GM23338 (cell line): ENCODE measurements around the gene FOXL1.

Experiments
- EZH2phosphoT487 ChIP-seq: fragments of 200-600 bp; sonication (generic); IDR thresholded peaks from one replicate; pipeline ENCODE4 v1.8.1; 2018; ENCODE audit warnings: antibody characterized with exemption; ENCODE audit not compliant: unreplicated experiment
- TF ChIP-seq, protein P1 (sequence below), 2 experiments: fragments of 200-600 bp in 1 of 2; sonication (generic) in 1 of 2; conservative IDR thresholded peaks; 2 replicates each; pipeline versions ENCODE4 v1.5.1 to v1.6.1; 2016 to 2017; ENCODE audit warnings: antibody characterized with exemption in 2 of 2, low read depth in 2 of 2, mild to moderate bottlenecking in 2 of 2, moderate library complexity in 1 of 2

DNA sequence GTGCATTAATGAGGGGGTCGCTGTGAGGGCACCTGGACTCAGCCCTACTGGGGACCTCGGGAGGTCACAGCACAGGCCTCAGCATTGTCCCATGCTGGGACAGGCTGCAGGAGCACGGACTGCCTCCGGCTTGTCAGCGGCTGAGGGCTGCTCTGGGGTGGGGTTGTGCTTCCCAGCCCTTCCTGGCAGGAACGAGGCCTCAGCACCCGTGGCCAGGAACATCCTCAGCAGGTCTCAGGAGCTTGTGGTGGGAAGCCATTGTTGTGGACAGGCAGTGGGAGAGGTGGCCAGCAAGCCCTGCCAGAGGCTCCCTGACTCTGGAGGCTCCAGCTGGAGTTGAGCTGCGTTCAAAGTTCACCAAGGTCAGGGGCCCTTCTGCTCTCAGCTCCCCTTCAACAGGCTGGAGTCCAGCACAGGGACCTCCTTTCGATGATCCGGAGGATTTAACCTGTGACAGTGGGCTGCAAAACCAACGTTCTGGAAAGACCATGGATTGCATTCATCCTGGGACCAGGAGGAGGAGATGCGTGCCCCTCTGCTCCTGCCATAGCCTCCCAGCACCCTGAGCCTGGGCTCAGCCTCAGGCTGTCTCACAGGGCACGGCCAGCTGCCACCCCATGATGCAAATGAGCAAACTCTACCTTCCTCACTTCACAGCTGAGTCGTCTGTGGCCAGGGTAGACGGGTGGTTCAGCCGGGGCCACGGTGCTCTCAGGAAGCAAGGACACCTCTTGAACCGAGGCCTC lies 32.6 kb downstream of the FOXL1 start:
- TF ChIP-seq EZH2phosphoT487 = no peak
- TF ChIP-seq, protein P1, sequence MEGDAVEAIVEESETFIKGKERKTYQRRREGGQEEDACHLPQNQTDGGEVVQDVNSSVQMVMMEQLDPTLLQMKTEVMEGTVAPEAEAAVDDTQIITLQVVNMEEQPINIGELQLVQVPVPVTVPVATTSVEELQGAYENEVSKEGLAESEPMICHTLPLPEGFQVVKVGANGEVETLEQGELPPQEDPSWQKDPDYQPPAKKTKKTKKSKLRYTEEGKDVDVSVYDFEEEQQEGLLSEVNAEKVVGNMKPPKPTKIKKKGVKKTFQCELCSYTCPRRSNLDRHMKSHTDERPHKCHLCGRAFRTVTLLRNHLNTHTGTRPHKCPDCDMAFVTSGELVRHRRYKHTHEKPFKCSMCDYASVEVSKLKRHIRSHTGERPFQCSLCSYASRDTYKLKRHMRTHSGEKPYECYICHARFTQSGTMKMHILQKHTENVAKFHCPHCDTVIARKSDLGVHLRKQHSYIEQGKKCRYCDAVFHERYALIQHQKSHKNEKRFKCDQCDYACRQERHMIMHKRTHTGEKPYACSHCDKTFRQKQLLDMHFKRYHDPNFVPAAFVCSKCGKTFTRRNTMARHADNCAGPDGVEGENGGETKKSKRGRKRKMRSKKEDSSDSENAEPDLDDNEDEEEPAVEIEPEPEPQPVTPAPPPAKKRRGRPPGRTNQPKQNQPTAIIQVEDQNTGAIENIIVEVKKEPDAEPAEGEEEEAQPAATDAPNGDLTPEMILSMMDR (conservative IDR thresholded peaks at IDR 0.05; ENCODE audit: low read depth in 2 of 2) = no peak
